GM18868 (cell line): ENCODE results near the gene ITIH4.

Experiments used
- ATAC-seq: cut with Tn5 transposase; IDR thresholded peaks from one replicate; pipeline ENCODE4 v1.9.1; 2021; ENCODE audit warnings: mild to moderate bottlenecking, moderate library complexity; ENCODE audit not compliant: unreplicated experiment

The ITIH4 gene

GRCh38 chr3:52849656-52850055 is 19.2 kb upstream of the ITIH4 start:
- ATAC-seq, result no peak

DNA sequence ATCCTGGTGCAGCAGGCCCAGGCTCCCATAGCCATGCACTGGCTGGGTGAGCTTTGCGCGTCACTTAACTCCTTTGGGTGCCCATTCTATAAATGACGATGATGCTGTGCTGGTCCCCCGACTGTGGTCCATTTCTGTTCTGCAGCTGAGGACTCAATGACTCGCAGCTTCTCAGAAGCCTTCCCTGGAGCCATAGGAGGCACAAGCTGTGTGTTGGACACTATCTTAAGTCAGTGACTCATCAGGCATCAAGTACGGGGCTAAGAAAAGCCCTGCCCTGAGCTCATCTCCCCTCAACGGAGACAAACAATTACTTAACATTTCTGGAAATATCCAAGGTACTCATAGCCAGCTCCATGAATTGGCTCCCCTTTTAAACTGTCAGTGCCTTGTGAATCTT is 18.1 kb upstream of the ITIH4 start:
- ATAC-seq, result no peak

- no peak for ATAC-seq
Measured at GRCh38 chr3:52847726-52848125, 17.3 kb upstream of the ITIH4 start.

- no peak for ATAC-seq
Measured at GRCh38 chr3:52847241-52847640, 16.8 kb upstream of the ITIH4 start.

- no peak for ATAC-seq
Measured at GRCh38 chr3:52846432-52846965, 16.0 kb upstream of the ITIH4 start.

- no peak for ATAC-seq
Measured at GRCh38 chr3:52845691-52846431, 15.4 kb upstream of the ITIH4 start.

GRCh38 chr3:52845157-52845556 is 14.7 kb upstream of the ITIH4 start:
- ATAC-seq, result no peak

GRCh38 chr3:52844290-52844975 is 14.0 kb upstream of the ITIH4 start:
- ATAC-seq, result no peak

- ATAC-seq, result no peak
Measured at GRCh38 chr3:52843881-52844280, 13.4 kb upstream of the ITIH4 start.

- ATAC-seq, result no peak
Measured at GRCh38 chr3:52843108-52843865, 12.8 kb upstream of the ITIH4 start.

DNA sequence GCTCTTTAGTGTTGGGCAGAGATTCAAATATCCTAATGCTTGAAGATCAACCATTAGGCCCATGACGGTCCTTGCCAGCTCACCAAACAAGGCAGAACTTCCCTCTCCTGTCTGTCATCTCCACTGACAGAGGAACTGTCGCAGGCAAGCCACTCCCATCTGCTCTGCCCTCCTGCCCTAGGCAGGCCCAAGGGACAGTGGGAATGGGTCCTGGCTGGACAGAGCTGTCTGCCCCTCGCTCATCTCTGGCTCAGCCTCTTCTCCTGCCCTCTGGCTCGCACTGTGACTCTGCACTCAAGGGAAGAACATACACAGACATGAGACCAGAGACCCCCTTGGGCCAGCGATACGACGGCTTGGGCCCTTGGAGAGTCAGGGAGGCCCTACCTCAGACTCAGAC is 12.0 kb upstream of the ITIH4 start:
- no peak for ATAC-seq

DNA sequence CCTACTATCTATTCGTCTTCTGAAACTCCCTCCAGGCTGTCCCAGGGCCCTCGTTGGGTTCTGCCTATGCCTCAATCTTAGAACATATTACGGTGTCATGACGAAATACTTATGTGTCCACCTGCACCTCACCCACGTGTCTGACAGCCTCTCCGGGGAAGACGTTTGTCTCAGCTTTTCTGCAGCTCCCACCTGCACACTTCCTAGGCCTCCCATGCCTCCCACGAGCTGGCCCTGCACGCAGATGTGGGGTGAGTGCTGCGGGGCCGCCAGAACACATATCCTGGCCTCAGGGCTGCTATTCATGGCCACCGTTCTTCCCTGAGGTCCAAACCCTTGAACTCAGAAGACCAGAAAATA is 11.5 kb upstream of the ITIH4 start:
- ATAC-seq, result no peak

GRCh38 chr3:52841211-52841980 is 10.9 kb upstream of the ITIH4 start:
- peak; percentile 86 for ATAC-seq

DNA sequence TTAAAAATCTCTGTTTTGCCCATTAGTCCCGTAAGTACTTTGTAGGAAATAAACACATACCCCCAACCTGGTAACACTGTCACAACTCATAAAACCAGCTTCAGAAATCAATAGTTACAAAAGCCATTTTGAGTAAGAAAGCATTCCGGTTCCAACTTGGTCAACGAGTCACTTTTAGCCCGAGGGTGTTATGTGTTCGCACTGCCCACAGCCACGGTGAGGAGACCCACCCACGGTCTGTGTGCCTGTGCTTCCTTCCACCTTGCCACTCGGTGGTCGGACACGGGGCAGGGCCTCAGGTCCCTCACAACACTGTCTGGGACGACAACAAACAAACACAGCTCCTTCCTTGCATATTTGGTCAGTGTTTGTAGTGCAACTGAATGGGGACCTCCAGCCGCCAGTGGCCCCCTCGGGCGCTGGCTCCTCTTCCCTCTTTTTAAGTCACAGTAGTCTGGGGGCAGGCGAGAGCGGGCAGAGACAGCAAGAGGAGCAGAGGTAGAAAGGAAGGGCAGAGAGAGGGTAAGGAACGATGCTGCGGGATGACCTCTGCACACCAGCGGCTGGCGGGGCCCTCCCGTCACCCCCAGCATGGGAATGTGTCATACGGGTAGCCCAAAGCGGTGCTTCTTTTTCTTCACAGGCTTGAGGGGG is 9.5 kb upstream of the ITIH4 start:
- ATAC-seq, result no peak

DNA sequence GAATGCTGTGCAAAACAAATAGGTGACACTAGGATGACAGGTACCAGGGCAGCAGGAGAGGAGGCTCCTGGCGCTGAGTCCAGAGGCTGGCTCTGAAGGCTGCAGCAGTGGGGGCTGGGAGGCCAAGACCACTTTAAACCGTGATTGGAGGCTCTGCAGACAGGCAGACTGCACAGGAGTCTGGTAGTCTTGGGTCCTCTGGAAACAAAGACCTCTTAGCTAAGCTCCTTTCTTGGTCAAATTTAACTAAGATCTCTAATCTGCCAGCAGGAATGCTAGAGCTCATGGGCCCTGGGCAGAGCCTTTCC is 8.8 kb upstream of the ITIH4 start:
- ATAC-seq, result no peak

DNA sequence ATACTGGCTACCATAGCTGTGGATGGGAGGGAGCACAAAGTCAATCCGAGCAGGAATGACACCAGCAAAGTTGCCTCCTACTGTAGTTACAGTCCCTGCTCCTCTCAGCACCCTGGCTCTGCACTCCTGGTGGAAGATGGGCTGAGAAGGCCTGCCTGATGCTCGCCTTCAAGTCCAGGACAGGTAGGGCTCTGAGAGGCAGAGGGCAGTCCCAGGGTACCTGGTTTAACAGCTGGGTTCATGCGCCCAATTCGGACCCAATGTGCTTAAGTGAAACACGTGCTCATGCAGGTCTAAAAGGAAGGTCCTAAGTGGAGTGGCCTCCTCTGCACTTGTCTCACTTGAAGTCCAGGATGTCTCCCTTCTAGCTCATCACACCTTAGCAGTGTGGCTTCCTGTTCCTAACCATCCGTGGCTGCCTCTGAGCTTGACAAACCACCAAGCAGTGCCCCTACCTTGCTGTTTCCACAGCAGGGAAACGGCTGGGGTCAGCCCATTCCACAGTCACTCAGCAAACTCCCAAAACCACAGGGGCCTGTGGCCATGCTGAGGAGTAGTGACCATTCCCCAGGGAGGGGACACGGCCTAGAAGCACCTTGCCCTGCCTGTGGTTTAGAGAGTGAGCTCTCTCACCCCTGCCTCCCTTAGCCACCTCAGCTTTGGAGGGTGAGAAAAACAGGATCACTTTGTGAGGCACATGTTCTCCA is 8.2 kb upstream of the ITIH4 start:
- no peak for ATAC-seq

DNA sequence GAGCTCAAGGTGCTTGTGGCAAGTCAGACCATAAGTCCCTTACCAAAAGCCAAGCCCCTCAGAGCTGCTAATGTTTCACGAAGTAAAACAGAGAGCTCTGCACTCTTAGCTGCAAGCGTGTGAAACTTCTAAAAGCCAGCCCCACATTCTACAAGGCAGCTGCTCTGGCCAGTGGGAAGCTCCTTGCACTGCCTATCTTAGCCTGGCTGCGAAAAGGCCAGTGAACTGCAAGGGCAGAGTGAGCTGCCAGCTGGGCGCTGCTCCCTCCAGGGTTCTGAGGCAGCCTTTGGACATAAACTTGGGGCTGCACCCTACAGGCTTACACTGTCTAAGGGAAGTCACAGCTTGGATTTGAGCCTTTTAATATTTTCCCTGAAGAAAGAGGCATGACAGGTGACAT is 6.5 kb upstream of the ITIH4 start:
- ATAC-seq, result no peak

DNA sequence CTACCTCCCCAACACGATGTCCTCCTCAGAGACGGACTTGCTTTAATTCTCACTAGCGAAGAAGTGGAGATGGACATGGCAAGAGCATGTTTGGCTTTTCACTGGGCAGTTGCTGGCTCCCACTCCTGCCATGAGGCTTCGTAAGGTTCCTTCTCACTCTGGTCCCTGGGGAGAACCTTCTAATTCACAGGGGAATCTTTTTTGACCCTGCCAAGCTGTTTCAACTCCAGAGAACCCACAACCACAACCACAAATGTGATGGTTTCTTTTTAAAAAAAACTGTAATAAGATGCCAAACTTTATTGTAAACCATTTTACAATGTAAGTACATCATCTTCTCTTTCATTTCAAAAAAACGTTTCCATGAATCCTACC is 6.0 kb upstream of the ITIH4 start:
- ATAC-seq, result no peak

- no peak for ATAC-seq
Measured at GRCh38 chr3:52835766-52836470, 5.4 kb upstream of the ITIH4 start.
